Adrenal gland (tissue), 5 donors: ENCODE results near the gene BMAL1.

Experiments
- POLR2A ChIP-seq, 2 donors: fragments of 450-650 bp; IDR thresholded peaks; one replicate each; pipeline ENCODE4 v1.6.1; 2017; ENCODE audit warnings: antibody characterized with exemption in 2 of 2, mild to moderate bottlenecking in 2 of 2, moderate library complexity in 1 of 2
- TF ChIP-seq, protein P1 (sequence below), 6 experiments: fragments of 450-650 bp in 4 of 6; fragments of 200-600 bp in 2 of 6; sonication (generic) in 1 of 6; IDR thresholded peaks; 1 replicate in 5 of 6; 2 replicates in 1 of 6; pipeline versions ENCODE4 v1.5.1 to v1.8.0; 2016 to 2021; ENCODE audit warnings: antibody characterized with exemption in 6 of 6, mild to moderate bottlenecking in 2 of 6, moderate library complexity in 1 of 6
- donor health status: DM: no; HTN: no; CAD: no.

GRCh38 chr11:13352711-13353110 lies 75.1 kb downstream of the BMAL1 start:
- TF ChIP-seq, protein P1, sequence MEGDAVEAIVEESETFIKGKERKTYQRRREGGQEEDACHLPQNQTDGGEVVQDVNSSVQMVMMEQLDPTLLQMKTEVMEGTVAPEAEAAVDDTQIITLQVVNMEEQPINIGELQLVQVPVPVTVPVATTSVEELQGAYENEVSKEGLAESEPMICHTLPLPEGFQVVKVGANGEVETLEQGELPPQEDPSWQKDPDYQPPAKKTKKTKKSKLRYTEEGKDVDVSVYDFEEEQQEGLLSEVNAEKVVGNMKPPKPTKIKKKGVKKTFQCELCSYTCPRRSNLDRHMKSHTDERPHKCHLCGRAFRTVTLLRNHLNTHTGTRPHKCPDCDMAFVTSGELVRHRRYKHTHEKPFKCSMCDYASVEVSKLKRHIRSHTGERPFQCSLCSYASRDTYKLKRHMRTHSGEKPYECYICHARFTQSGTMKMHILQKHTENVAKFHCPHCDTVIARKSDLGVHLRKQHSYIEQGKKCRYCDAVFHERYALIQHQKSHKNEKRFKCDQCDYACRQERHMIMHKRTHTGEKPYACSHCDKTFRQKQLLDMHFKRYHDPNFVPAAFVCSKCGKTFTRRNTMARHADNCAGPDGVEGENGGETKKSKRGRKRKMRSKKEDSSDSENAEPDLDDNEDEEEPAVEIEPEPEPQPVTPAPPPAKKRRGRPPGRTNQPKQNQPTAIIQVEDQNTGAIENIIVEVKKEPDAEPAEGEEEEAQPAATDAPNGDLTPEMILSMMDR (IDR thresholded peaks at IDR 0.05) = no peak
- TF ChIP-seq POLR2A (IDR thresholded peaks at IDR 0.05) = no peak
